ENCODE data around the gene FAT1. TPM values are rescaled to one million over a fixed set of nuclear protein-coding genes. Genes with fewer than 3 reads are reported as not detected.

FAT1 gene
- total RNA-seq, 1 donor from 2014 or later = 67.7 TPM

DNA sequence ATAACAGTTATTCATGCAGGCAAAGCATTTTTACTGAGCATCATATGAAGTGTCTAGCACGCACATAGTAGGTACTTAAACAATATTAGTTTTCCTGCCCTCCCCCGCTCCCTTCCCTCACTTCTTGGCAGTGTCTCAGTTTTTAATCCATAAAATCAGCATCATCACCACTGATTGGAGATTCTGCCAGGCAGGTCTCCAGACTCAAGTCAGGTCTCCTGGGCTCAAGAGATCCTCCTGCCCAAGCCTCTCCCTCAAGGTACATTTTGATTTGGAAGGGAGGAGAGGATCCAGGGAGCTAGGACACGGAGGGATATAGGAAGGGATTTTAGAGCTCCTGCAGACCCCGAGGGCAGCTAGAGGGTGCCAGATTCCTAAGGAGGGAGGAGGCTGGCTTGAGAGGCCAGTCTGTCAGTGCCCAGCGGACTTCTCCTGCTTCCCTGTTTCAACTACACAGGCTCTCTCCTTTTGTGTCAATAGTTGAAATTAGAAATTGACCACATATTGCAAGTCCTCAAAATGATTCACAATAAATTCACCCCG is 4.4 kb upstream of the FAT1 start:
- H3K4me3 Mint-ChIP-seq (ENCODE audit: unreplicated experiment) = peak overlapping the region; percentile 98
- peaks cover 22% of the 10 kb centered on the region for H3K4me1 Mint-ChIP-seq (ENCODE audit: unreplicated experiment)
- H3K27ac Mint-ChIP-seq (ENCODE audit: unreplicated experiment) = no peak overlapping the region
- H3K36me3 Mint-ChIP-seq (ENCODE audit: low read depth, unreplicated experiment) = peaks cover 3% of the 10 kb centered on the region
- peaks cover 10% of the 10 kb centered on the region for H3K27me3 Mint-ChIP-seq (ENCODE audit: unreplicated experiment)
- TF ChIP-seq, protein P1, sequence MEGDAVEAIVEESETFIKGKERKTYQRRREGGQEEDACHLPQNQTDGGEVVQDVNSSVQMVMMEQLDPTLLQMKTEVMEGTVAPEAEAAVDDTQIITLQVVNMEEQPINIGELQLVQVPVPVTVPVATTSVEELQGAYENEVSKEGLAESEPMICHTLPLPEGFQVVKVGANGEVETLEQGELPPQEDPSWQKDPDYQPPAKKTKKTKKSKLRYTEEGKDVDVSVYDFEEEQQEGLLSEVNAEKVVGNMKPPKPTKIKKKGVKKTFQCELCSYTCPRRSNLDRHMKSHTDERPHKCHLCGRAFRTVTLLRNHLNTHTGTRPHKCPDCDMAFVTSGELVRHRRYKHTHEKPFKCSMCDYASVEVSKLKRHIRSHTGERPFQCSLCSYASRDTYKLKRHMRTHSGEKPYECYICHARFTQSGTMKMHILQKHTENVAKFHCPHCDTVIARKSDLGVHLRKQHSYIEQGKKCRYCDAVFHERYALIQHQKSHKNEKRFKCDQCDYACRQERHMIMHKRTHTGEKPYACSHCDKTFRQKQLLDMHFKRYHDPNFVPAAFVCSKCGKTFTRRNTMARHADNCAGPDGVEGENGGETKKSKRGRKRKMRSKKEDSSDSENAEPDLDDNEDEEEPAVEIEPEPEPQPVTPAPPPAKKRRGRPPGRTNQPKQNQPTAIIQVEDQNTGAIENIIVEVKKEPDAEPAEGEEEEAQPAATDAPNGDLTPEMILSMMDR (IDR thresholded peaks at IDR 0.05; ENCODE audit: unreplicated experiment) = no peak
- peak; percentile 15 for DNase-seq (ENCODE audit: low spot score)
- no peaks in the 10 kb centered on the region for H3K9me3 Mint-ChIP-seq (ENCODE audit: unreplicated experiment)

- Mint-ChIP-seq H3K27me3 (ENCODE audit: unreplicated experiment) (peaks cover 15% of the 10 kb centered on the region), H3K4me1 (ENCODE audit: unreplicated experiment) (peaks cover 22% of the 10 kb centered on the region), H3K27ac (ENCODE audit: unreplicated experiment) (peak overlapping the region; percentile 89), H3K36me3 (ENCODE audit: low read depth, unreplicated experiment) (peaks cover 6% of the 10 kb centered on the region), H3K9me3 (ENCODE audit: unreplicated experiment) (no peaks in the 10 kb centered on the region), H3K4me3 (ENCODE audit: unreplicated experiment) (peak overlapping the region; percentile 98)
- TF ChIP-seq, protein P1 (IDR thresholded peaks at IDR 0.05; ENCODE audit: unreplicated experiment) = no peak
- DNase-seq (ENCODE audit: low spot score) = no peak
These were observed 3.7 kb upstream of the FAT1 start for GRCh38 chr4:186727169-186727976.

- H3K4me1 Mint-ChIP-seq (ENCODE audit: unreplicated experiment) = peaks cover 22% of the 10 kb centered on the region
- peaks cover 6% of the 10 kb centered on the region for H3K36me3 Mint-ChIP-seq (ENCODE audit: low read depth, unreplicated experiment)
- H3K27ac Mint-ChIP-seq (ENCODE audit: unreplicated experiment) = peak overlapping the region; percentile 89
- H3K4me3 Mint-ChIP-seq (ENCODE audit: unreplicated experiment) = peak overlapping the region; percentile 98
- peaks cover 15% of the 10 kb centered on the region for H3K27me3 Mint-ChIP-seq (ENCODE audit: unreplicated experiment)
- no peaks in the 10 kb centered on the region for H3K9me3 Mint-ChIP-seq (ENCODE audit: unreplicated experiment)
- DNase-seq (ENCODE audit: low spot score) = peak; percentile 81
- TF ChIP-seq, protein P1 (IDR thresholded peaks at IDR 0.05; ENCODE audit: unreplicated experiment) = no peak
These were observed 2.9 kb upstream of the FAT1 start for GRCh38 chr4:186726426-186727168.

DNA sequence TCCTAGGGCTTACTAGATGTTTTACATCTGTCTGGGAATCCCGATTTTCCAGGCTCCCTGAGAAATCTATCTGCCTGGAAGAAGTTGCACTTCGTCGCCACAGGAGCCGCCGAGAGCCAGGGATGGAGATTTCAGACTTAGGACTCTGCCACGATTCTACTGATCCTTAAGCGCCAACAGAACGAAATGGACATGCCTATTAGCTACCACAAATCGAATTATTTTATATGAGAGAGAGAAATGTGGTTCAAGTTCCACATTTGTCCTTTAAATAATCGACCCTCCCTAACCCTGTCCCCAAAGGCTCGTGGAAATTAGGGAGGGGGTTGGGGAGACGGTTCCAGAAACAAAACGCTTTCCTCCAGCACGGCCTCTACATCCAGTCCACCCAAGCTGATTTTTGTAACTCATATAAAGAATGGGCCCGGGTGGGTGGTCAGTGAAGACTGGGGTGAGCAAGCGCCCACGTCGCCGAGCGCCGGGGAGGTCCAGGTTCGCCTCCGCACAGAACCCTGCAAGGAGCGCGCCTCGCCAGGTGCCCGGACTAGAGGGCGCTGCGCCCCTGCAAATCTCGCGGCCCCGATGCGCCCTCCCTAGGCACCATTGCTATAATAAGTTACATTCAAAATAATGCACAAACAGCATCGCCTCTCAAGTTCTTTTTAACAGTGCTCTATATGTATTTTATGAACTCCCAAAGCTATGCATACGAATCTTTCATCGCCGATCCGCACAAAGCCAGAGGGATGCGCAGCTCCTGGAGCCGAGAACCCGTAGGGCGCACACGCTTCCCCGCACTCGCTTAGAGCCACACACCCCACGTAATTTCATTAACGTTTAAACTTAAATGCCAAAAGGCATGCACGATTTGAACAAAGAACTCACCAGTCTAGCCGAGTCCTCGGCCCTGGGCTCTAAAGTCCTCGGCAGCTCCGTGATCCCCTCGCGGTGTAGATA is 2.1 kb upstream of the FAT1 start:
- DNase-seq (ENCODE audit: low spot score) = peak; percentile 66
- H3K9me3 Mint-ChIP-seq (ENCODE audit: unreplicated experiment) = no peaks in the 10 kb centered on the region
- TF ChIP-seq, protein P1 (IDR thresholded peaks at IDR 0.05; ENCODE audit: unreplicated experiment) = peak; percentile 33

More for the DNA sequence above, 2.1 kb upstream of the FAT1 start:
- peaks cover 15% of the 10 kb centered on the region for H3K27me3 Mint-ChIP-seq (ENCODE audit: unreplicated experiment)
- peaks cover 6% of the 10 kb centered on the region for H3K36me3 Mint-ChIP-seq (ENCODE audit: low read depth, unreplicated experiment)
- peaks cover 22% of the 10 kb centered on the region for H3K4me1 Mint-ChIP-seq (ENCODE audit: unreplicated experiment)
- peak overlapping the region; percentile 96 for H3K4me3 Mint-ChIP-seq (ENCODE audit: unreplicated experiment)
- peak overlapping the region; percentile 70 for H3K27ac Mint-ChIP-seq (ENCODE audit: unreplicated experiment)
